WERI-Rb-1 (cell line): ENCODE results near the gene POLR2B.
"Not testable (repeated sequence)": the region's sequence is repeated elsewhere in the genome, so short reads cannot be mapped to it uniquely, and the experiment has no call there.

Experiments used
- DNase-seq: peaks from one replicate; pipeline ENCODE4 v3.0.0-alpha.2; 2020
- H3K27ac ChIP-seq: fragments of 250-450 bp; sonication (Bioruptor Pico); 2 replicates; pipeline ENCODE4 v1.5.1; 2020; ENCODE audit warnings: mild to moderate bottlenecking, moderate library complexity
- H3K27me3 ChIP-seq: fragments of 250-450 bp; sonication (Bioruptor Pico); 2 replicates; pipeline ENCODE4 v1.5.1; 2021; ENCODE audit warnings: mild to moderate bottlenecking, low read depth, moderate library complexity; ENCODE audit not compliant: insufficient read depth, severe bottlenecking
- H3K36me3 ChIP-seq: fragments of 250-450 bp; sonication (Bioruptor Pico); 2 replicates; pipeline ENCODE4 v1.5.1; 2020; ENCODE audit warnings: mild to moderate bottlenecking, moderate library complexity
- H3K4me3 ChIP-seq: 2 replicates; pipeline ENCODE4 v1.5.1; 2011; ENCODE audit warnings: low read depth, mild to moderate bottlenecking, control low read depth, low read length
- H3K9me3 ChIP-seq: fragments of 250-450 bp; sonication (Bioruptor Pico); 2 replicates; pipeline ENCODE4 v1.5.1; 2021; ENCODE audit warnings: mild to moderate bottlenecking, moderate library complexity; ENCODE audit not compliant: severe bottlenecking
- CTCF ChIP-seq: IDR thresholded peaks from 2 replicates; pipeline ENCODE4 v1.5.1; 2011; ENCODE audit warnings: low read depth, mild to moderate bottlenecking, control low read depth, inconsistent platforms, low read length

Gene POLR2B

GRCh38 chr4:57059890-57060716, 81.4 kb downstream of the POLR2B start:
- H3K9me3 ChIP-seq = no peaks in the 10 kb centered on the region
- DNase-seq = no peak
- no peak for TF ChIP-seq CTCF
- H3K4me3 ChIP-seq = no peak overlapping the region
- H3K36me3 ChIP-seq = no peaks in the 10 kb centered on the region
- H3K27me3 ChIP-seq = no peaks in the 10 kb centered on the region
- H3K27ac ChIP-seq = no peak overlapping the region

GRCh38 chr4:57060717-57061067, 82.0 kb downstream of the POLR2B start:
- not testable (repeated sequence) for H3K9me3 ChIP-seq, H3K27ac ChIP-seq

GRCh38 chr4:57061395-57061794, 82.7 kb downstream of the POLR2B start:
- Histone ChIP-seq H3K36me3 (no peaks in the 10 kb centered on the region), H3K4me3 (no peak overlapping the region), H3K27ac (no peak overlapping the region), H3K27me3 (no peaks in the 10 kb centered on the region), H3K9me3 (no peaks in the 10 kb centered on the region)
- DNase-seq = no peak
- TF ChIP-seq CTCF = no peak

More at GRCh38 chr4:57060717-57061067, 82.0 kb downstream of the POLR2B start:
- DNase-seq, H3K27me3 ChIP-seq, H3K4me3 ChIP-seq, H3K36me3 ChIP-seq: not testable (repeated sequence)

DNA sequence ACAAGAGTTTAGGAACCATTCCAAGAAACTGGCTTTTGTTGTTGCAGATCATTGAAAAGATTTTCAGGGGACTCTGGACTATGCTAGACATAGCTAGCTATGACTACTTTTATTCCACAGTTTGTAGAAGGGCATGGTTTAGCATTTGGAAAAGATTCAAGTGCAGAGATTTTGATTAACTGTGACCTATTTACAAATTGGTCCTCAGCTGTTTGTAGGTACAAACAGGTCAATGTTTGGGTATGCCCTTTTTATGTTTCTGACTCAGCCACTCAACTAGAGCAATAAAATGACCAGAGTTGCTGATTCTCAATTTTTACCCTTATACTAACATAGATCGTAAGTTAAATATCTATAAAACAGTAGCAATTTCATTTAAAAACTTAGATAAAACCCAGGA, 84.8 kb downstream of the POLR2B start:
- TF ChIP-seq CTCF = no peak
- Histone ChIP-seq H3K27ac (no peak overlapping the region), H3K4me3 (no peak overlapping the region)

GRCh38 chr4:57064120-57064519, 85.4 kb downstream of the POLR2B start:
- Histone ChIP-seq H3K27me3 (no peaks in the 10 kb centered on the region), H3K4me3 (no peak overlapping the region), H3K9me3 (no peaks in the 10 kb centered on the region), H3K36me3 (no peaks in the 10 kb centered on the region), H3K27ac (no peak overlapping the region)
- DNase-seq = no peak
- no peak for TF ChIP-seq CTCF

More for the DNA sequence above, 84.8 kb downstream of the POLR2B start:
- no peaks in the 10 kb centered on the region for H3K27me3 ChIP-seq
- DNase-seq = no peak
- H3K36me3 ChIP-seq = no peaks in the 10 kb centered on the region
- H3K9me3 ChIP-seq = no peaks in the 10 kb centered on the region

DNA sequence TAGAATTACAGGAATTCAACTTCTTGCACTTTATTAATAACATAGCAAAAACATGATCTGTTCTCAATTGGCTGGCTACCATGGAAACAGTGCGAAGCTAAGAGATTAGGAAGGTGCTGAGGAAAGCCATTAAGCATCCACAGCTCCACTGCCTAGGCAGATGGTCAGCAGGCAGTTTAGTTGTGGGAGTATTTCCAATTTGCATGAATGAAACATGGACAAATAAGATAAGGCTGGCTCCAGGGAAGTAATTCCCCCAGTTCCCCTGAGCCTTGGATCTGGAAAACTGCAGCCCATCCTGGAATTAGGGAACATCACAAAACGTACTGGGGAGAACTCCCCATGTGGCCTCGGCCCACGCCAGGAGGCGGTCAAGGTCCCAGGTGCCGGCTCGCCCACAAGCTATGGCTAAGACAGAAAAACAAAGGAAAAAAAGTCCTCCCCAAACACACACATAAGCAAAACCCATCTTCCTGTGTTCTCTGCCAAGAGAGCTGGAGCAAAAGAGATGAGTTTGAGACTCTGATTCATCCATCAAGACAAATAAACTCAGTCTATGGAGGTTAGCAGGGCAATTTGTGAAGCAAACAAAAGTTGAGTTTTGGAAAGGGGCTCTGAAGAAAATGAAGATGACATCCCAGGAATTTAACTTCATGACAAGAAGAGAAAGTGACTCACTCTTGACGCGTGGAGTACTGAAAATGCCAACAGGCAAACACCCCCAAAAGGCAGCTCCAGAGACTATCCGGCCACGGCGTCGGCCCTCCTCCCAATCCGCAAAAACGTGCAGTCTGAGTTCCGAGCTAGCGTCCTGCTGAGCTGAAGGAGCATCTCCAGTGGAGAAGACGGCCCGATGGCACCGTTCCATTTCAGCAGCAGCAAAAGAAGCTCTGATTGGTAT, 86.4 kb downstream of the POLR2B start:
- Histone ChIP-seq H3K27ac (no peak overlapping the region), H3K36me3 (no peaks in the 10 kb centered on the region), H3K4me3 (no peak overlapping the region), H3K27me3 (no peaks in the 10 kb centered on the region), H3K9me3 (no peaks in the 10 kb centered on the region)
- DNase-seq = no peak
- no peak for TF ChIP-seq CTCF
